ENCODE data around the gene SCN1B. TPM values are rescaled to one million over a fixed set of nuclear protein-coding genes. Genes with fewer than 3 reads are reported as not detected.
"Not testable (repeated sequence)": the region's sequence is repeated elsewhere in the genome, so short reads cannot be mapped to it uniquely, and the experiment has no call there.

Gene SCN1B
- total RNA-seq, 1 experiment from 2014 or later = 1.3 TPM

DNA sequence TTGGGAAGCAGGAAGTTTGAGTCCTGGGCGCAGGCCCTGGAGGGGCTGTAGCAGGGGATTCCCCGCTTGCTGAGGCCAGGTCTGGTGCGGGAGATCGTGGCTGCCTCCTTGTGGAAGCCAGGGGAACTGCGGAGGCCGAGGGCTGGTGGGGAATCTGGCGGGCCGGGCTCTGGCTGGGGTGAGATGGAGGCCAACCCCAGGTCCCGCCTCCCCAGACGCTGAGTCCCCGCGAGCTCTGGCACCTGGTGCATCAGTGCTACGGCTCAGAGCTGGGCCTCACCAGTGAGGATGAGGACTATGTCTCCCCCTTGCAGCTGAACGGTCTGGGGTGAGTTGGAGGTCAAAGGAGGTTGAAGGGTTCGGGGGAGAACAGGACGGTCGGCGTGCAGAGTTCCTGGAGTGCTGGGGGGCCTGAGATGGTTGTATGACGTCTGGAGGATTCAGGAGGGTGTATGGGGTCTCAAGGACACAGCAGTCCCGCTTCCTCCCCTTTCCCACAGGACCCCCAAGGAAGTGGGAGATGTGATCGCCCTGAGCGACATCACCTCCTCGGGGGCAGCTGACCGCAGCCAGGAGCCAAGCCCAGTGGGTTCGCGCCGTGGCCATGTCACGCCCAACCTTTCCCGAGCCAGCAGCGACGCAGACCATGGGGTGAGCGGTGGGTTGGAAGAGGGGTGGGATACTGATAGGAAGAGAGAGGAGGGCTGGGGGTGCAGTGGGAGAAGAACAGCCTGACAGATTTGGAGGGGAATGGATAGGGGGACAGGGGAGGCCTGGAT, 17.0 kb upstream of the SCN1B start:
- in situ Hi-C loops (cut with HindIII; ENCODE audit: low pct_unique_long_range_greater_than_20kb, low sequenced_read_pairs) = no loop called here
- peak; percentile 56 for DNase-seq (ENCODE audit: low read depth, low spot score)

DNA sequence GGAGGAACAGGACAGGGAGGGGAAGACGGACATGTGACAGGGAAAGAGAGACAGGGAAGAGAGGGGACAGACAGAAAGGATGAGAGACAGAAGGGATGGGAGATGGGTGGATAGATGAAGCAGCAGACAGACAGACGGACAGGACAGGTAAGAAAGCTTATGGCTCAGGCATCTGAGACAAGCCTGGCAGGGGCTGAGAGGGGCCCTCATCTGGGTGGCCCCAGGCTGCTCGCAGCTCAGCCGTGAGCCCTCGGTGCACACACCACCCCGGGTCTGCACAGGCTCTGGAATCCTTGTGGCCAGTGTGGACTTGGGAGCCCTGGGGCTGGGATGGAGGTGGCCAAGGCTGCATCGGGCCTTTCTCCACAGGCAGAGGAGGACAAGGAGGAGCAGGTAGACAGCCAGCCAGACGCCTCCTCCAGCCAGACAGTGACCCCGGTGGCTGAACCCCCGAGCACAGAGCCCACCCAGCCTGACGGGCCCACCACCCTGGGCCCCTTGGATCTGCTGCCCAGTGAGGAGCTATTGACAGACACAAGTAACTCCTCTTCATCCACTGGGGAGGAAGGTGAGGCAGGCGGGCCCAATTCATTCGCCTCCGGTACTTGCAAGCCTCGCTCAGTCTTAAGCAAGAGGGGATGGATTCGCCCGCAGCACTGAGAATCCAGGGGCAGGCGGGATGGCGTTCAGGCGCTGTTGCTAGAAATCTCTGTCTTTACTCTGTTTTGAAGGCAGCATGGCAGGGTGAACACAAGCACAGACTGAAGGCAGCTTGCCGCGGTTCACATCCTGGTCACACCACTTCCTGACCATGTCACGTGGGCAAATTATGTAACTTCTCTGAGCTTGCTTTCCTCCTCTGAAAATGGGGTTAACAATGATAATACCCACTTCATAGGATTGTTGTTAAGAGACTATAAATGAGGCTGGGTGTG, 16.2 kb upstream of the SCN1B start:
- DNase-seq (ENCODE audit: low read depth, low spot score) = no peak
- in situ Hi-C loops (cut with HindIII; ENCODE audit: low pct_unique_long_range_greater_than_20kb, low sequenced_read_pairs) = no loop called here

DNA sequence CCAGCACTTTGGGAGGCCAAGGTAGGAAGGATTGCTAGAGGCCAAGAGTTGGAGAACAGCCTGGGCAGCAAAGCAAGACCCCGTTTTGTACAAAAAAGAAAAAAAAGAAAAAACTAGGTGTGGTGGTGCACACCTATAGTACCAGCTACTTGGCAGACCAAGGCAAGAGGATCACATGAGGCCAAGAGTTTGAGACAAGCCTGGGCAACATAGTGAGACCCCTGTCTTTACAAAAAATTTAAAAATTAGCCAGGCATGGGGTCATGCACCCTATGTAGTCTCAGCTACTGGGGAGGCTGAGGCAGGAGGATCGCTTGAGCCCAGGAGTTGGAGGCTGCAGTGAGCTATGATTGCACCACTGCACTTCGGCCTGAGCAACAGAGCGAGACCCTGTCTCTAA, 15.5 kb upstream of the SCN1B start:
- DNase-seq (ENCODE audit: low read depth, low spot score); in situ Hi-C loops (cut with HindIII; ENCODE audit: low pct_unique_long_range_greater_than_20kb, low sequenced_read_pairs): not testable (repeated sequence)

DNA sequence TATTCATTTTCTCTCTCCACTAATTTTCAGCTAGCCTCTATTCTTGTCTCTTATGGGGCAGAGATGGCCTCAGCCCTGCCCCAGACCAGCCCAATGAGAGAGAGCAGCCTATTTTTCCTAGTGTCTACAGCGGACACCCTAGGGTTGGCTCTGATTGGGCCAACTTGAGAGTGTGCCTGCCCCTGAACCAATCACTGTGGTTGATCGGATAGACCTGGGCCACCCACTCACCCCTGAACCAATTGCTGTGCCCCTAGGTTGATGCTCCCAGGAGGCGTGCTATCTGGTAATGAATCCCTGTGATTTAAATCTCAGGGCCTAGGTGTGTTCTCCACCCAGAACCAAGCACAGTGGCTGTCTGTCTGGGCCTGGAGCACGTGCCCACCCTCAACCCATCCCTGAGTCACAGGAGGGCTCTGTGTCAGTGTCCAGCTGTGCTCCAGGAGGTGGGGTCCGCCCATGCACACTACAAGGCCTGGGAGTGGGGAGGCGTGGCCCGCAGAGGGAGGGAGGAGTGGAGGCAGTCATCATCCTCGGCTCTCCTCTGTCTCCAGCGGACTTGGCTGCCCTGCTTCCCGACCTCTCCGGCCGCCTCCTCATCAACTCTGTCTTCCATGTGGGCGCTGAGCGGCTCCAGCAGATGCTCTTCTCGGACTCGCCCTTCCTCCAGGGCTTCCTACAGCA, 14.9 kb upstream of the SCN1B start:
- in situ Hi-C loops (cut with HindIII; ENCODE audit: low pct_unique_long_range_greater_than_20kb, low sequenced_read_pairs) = no loop called here
- no peak for DNase-seq (ENCODE audit: low read depth, low spot score)

DNA sequence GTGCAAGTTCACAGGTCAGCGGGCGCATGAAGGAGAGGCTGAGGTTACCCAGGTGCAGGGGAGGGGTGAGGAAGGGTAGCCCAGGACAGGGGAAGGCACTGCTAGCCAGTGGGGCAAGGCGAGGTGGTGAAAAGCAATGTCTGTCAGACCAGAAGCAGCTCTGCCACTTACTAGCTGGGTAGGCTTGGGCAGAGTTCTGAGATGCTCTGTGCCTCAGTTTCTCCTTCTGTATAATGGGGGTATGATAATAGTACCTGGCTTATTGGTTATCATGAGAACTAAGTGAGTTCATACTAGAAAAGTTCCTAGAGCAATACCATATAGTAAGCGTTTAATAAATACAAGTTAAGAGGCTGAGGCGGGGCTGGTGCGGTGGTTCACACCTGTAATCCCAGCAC, 14.3 kb upstream of the SCN1B start:
- no peak for DNase-seq (ENCODE audit: low read depth, low spot score)

DNA sequence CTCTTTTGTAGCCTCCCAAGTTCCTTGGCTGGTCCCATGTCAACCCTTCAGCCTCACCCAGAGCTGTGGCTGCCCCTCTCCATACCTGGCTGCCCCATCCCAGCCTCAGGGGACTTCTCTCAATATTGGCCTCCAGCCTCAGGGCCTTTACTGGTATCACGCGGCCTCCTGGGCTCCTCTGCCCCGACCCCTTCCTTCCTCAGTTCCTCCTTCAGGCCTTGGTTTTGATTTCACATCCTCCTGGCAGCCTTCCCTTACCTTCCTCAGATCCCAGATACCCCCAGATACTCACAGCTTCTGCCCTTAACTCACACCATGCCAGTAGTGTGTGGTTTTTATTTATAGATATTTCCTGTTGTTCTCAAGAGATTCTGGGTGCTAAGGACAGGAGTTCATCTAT, 12.8 kb upstream of the SCN1B start:
- DNase-seq (ENCODE audit: low read depth, low spot score) = no peak
- in situ Hi-C loops (cut with HindIII; ENCODE audit: low pct_unique_long_range_greater_than_20kb, low sequenced_read_pairs) = no loop called here

More for the DNA sequence above, 14.3 kb upstream of the SCN1B start:
- in situ Hi-C loops (cut with HindIII; ENCODE audit: low pct_unique_long_range_greater_than_20kb, low sequenced_read_pairs) = no loop called here

DNA sequence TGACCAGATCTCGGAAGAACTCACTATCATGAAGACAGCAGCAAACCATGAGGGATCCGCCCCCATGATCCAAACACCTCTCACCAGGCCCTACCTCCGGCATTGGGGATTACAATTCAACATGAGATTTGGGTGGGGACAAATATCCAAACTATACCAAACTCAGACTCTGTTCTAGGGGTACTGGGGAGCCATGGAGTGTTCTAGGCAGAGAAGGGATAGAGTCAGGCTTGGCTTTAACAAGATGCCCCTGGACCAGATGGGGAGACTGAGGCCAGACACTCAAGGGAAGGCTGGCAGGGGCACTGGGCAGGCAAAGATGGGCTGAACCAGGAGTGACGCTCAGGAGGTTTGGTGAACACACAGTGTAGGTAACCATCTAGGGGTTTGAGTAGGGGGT, 11.9 kb upstream of the SCN1B start:
- DNase-seq (ENCODE audit: low read depth, low spot score) = no peak
- in situ Hi-C loops (cut with HindIII; ENCODE audit: low pct_unique_long_range_greater_than_20kb, low sequenced_read_pairs) = no loop called here

DNA sequence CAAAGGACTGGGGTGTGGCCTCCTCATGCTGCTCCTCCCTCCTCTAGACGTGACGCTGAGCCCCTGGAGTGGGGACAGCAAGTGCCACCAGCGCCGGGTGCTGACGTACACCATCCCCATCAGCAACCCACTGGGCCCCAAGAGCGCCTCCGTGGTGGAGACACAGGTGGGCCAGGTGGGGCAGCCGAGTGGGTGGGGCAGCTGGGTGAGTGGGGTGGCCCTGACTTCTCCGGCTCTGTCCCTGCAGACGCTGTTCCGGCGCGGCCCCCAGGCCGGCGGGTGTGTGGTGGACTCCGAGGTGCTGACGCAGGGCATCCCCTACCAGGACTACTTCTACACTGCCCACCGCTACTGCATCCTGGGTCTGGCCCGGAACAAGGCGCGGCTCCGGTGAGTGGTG, 11.1 kb upstream of the SCN1B start:
- no peak for DNase-seq (ENCODE audit: low read depth, low spot score)
- in situ Hi-C loops (cut with HindIII; ENCODE audit: low pct_unique_long_range_greater_than_20kb, low sequenced_read_pairs) = no loop called here

DNA sequence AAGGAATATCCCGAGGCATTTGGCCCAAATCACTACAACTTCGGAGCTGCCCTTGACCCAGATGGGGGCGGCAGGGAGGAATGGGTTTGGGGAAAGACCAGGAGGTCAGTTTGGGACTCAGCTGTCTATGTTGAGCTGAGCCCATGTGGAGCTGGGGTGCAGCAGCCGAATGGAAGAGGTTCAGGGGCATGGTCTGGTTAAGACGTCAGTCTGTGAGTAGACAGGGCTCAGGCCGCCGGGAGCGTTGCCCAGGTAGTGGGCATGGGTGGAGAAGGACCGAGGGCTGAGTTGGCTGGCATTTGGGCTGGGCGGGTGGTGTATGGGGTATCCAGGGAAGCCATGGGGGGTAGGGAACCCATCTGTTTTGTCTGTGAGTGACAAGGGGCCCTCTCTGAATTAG, 9.3 kb upstream of the SCN1B start:
- in situ Hi-C loops (cut with HindIII; ENCODE audit: low pct_unique_long_range_greater_than_20kb, low sequenced_read_pairs) = no loop called here
- no peak for DNase-seq (ENCODE audit: low read depth, low spot score)

DNA sequence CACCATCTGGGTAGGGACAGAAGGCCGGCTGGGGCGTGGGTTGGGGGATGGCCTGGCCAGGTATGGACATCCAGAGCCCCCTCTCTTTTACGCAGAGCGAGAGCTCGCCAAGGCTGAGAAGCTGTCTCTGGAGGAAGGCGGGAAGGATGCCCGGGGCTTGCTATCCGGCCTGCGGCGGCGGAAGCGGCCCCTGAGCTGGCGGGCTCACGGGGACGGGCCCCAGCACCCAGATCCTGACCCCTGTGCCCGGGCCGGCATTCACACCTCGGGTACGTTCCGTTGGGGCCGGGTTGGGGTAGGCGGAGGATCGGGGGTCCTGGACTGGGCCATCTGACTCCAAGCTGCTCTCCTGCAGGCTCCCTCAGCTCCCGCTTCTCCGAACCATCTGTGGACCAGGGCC, 8.7 kb upstream of the SCN1B start:
- DNase-seq (ENCODE audit: low read depth, low spot score) = no peak
- in situ Hi-C loops (cut with HindIII; ENCODE audit: low pct_unique_long_range_greater_than_20kb, low sequenced_read_pairs) = no loop called here

DNA sequence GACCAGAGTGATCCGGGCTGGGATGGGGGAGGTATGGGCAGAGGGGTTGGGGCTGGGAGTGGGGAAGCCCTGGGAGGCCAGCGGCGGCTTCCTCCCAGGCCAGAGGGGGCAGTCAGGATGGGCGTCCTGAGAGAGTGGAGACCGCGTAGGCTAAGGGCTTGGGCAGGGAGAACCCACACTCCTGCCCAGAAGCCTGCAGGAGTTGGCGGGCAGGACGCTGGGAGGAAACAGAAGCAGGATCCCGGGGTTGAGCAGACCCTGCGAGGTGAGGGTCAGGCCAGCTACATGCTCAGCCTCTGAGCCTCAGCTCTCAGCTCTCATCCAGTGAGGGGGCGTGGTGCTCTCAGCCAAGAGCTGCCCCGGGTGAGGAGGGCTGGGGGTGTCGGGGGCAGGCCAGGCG, 7.8 kb upstream of the SCN1B start:
- DNase-seq (ENCODE audit: low read depth, low spot score) = no peak
- in situ Hi-C loops (cut with HindIII; ENCODE audit: low pct_unique_long_range_greater_than_20kb, low sequenced_read_pairs) = no loop called here

DNA sequence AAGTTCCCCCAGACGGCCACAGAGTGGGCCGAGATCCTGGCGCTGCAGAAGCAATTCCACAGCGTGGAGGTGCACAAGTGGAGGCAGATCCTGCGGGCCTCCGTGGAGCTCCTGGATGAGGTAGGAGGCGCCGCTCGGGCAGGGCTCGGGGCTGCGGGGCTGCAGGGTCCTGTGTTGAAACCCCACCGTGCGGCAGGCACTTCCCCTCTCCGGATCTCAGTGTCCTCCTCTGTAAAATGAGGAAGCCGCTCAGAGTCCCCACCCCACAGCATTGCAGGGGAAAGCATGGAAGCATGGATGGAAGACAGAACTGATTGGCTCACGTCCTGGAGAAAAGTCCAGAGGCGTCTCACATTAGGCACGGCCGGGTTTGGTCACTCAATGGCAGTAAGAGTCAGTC, 6.8 kb upstream of the SCN1B start:
- in situ Hi-C loops (cut with HindIII; ENCODE audit: low pct_unique_long_range_greater_than_20kb, low sequenced_read_pairs) = no loop called here
- DNase-seq (ENCODE audit: low read depth, low spot score) = no peak

DNA sequence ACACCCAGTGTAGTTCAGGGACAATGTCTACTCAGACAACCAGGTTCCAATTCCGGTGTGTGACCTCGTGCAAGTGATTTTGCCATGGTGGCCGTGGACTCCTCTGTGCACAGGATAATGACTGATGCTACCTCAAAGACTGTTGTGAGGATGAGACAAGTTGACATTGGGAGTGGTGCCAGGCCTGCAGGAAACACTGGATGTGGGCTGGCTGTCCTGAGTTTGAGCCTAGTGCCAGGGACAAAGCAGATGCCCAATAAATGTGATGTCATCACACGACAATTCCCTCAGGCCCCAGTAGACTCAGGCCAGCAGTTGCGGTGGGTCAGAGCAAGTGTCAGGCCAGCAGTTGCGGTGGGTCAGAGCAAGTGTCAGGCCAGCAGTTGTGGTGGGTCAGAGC, 6.2 kb upstream of the SCN1B start:
- in situ Hi-C loops (cut with HindIII; ENCODE audit: low pct_unique_long_range_greater_than_20kb, low sequenced_read_pairs) = no loop called here
- no peak for DNase-seq (ENCODE audit: low read depth, low spot score)

DNA sequence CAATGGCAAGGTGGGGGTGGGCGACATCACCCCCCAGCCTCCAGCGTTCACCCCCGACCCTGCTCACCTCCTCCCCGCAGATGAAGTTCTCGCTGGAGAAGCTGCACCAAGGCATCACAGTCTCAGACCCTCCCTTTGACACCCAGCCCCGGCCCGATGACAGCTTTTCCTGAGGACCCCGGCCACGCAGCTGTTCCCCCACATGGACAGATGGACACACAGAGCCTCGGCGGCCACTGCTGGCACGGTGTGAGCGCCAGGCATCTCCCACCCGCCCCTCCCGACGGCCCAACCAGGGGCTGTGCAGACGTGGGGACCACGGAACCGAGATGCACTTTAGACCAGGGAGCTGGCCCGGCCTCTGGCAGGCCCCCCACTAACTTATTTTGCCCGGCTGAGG, 4.3 kb upstream of the SCN1B start:
- in situ Hi-C loops (cut with HindIII; ENCODE audit: low pct_unique_long_range_greater_than_20kb, low sequenced_read_pairs) = no loop called here
- DNase-seq (ENCODE audit: low read depth, low spot score) = no peak

DNA sequence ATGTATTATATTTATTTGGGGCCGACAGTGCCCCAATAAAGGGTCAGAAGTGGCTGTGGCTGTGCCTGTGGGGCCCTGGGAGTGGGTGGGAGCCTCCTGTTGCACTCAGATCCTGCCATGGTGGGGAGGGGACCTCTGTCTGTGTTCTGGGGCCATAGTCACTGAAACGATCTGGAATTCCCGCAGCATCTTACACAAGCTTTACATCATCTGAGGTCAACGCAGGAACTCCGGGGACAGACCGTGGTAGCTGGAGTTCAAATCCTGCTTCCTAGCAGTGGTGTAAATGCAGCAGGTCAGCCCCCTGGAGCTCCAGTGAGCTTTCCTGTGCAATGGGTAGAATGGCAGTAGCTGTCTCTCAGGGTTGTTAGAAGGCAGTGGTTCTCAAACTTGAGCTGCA, 3.9 kb upstream of the SCN1B start:
- in situ Hi-C loops (cut with HindIII; ENCODE audit: low pct_unique_long_range_greater_than_20kb, low sequenced_read_pairs) = no loop called here
- no peak for DNase-seq (ENCODE audit: low read depth, low spot score)

DNA sequence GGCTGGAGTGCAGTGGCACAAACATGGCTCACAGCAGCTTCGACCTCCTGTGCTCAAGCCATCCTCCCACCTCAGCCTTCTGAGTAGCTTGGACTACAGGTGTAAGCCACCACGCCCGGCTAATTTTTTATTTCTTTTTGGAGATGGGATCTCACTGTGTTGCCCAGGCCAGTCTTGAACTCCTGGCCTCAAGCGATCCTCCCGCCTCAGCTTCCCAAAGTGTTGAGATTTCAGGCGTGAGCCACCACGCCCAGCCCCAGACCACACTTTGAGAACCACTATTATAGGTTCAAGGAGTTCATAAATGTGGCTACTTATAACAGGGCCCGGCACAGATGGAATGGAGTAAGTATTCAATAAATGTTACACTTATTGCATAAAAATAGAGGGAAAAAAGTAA, 3.3 kb upstream of the SCN1B start:
- DNase-seq (ENCODE audit: low read depth, low spot score) = no peak
- in situ Hi-C loops (cut with HindIII; ENCODE audit: low pct_unique_long_range_greater_than_20kb, low sequenced_read_pairs) = no loop called here

DNA sequence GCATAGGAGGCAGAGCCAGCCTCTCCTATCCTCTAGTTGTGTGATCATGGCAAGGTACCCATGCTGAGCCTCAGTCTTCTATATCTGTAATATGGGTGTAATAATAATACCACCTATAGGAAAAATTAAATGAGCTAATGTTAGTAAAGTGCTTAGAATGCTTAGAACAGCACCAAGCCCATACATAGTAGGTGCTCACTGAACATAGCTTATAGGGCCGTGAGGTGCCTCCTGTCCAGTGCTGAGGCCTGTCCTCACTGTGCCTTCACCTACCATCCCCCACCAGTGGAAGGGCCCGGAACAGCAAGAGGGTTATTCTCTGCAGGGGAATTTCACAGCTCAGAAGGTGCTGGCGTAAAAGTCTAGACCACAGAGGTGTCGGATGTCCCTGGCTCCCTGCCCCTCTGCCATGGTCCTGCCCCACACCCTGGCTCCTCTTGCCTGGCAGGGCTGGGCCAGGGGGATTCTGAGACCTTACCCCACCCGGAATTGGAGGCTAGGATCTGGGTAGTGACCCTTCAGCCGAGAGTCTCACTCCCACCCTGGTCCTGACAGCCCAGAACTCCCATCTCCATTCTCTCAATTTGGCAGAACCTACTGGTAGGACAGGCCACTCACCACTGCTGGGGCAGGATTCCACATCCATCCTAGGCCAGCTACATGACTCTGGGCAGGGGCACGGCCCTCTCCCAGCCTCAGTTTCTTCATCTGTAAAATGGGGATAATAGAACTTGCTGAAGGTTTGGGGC, 2.2 kb upstream of the SCN1B start:
- in situ Hi-C loops (cut with HindIII; ENCODE audit: low pct_unique_long_range_greater_than_20kb, low sequenced_read_pairs) = no loop called here
- DNase-seq (ENCODE audit: low read depth, low spot score) = peak; percentile 8

DNA sequence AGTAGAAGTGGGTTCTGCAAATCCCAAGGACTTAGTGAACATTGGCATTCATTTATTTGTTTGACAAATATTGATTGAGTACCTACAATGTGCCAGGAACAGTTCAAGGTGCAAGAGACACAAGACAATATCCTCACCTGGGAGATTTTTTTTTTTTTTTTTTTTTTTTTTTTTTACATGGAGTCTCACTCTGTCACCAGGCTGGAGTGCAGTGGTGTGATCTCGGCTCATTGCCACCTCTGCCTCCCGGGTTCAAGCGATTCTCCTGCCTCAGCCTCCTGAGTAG, 1.7 kb upstream of the SCN1B start:
- in situ Hi-C loops (cut with HindIII; ENCODE audit: low pct_unique_long_range_greater_than_20kb, low sequenced_read_pairs); DNase-seq (ENCODE audit: low read depth, low spot score): not testable (repeated sequence)

All from SK-MEL-5 (cell line).